Panc1 (cell line): ENCODE data around the gene ASCC1. TPM values are rescaled to one million over a fixed set of nuclear protein-coding genes. Genes with fewer than 3 reads are reported as not detected.

ENCODE experiments used
- ATAC-seq: fragments of 200-7000 bp; cut with Tn5 transposase; 2 replicates; pipeline ENCODE4 v1.9.1; 2020; ENCODE audit warnings: mild to moderate bottlenecking, moderate library complexity
- BruUV-seq: library from RNA; stranded (reverse); fragments of 400-500 nt; replicated peaks from 2 replicates; lab custom pipeline; 2021; lab: Mats Ljungman, UMichigan
- CTCF ChIA-PET: fragments of 300-600 bp; sonication (Branson Sonifier 250); formaldehyde crosslinking; loops from one replicate; lab custom pipeline; 2022; ENCODE audit warnings: antibody characterized with exemption; lab: Charles Lee
- POLR2A ChIA-PET: fragments of 300-600 bp; sonication (Branson Sonifier 250); formaldehyde crosslinking; loops from one replicate; lab custom pipeline; 2022; ENCODE audit warnings: antibody characterized with exemption; lab: Charles Lee
- DNase-seq: peaks from one replicate; pipeline ENCODE4 v3.0.0-alpha.2; 2010; ENCODE audit warnings: low read depth, low spot score
- H3K27ac ChIP-seq: 2 replicates; pipeline ENCODE4 v1.5.1; 2011; ENCODE audit warnings: mild to moderate bottlenecking, low read length, inconsistent platforms
- H3K27me3 ChIP-seq: fragments of 200-500 bp; sonication (Bioruptor generic); 2 replicates; pipeline ENCODE4 v1.6.0; 2014; ENCODE audit warnings: low read length, inconsistent platforms; ENCODE audit not compliant: control insufficient read depth, insufficient read depth
- H3K36me3 ChIP-seq: fragments of 200-500 bp; sonication (Bioruptor generic); 2 replicates; pipeline ENCODE4 v1.5.1; 2014; ENCODE audit warnings: inconsistent platforms, mild to moderate bottlenecking, low read length, moderate library complexity; ENCODE audit not compliant: control insufficient read depth, insufficient read depth
- H3K4me1 ChIP-seq: 2 replicates; pipeline ENCODE4 v1.5.1; 2011; ENCODE audit warnings: inconsistent platforms, mild to moderate bottlenecking, low read length, moderate library complexity; ENCODE audit not compliant: control insufficient read depth, insufficient read depth
- H3K4me3 ChIP-seq, 2 experiments: 2 replicates each; pipeline ENCODE4 v1.5.1; 2011 to 2012; ENCODE audit warnings: low read depth in 2 of 2, low read length in 2 of 2, mild to moderate bottlenecking in 2 of 2, inconsistent platforms in 1 of 2, moderate library complexity in 1 of 2
- H3K9me3 ChIP-seq: fragments of 200-500 bp; sonication (Bioruptor generic); 2 replicates; pipeline ENCODE4 v1.5.1; 2014; ENCODE audit warnings: low read depth, mild to moderate bottlenecking, inconsistent platforms, low read length, moderate library complexity; ENCODE audit not compliant: control insufficient read depth, insufficient read depth
- CTCF ChIP-seq: fragments of 450-650 bp; IDR thresholded peaks from 2 replicates; pipeline ENCODE4 v1.5.1; 2017; ENCODE audit warnings: mild to moderate bottlenecking
- POLR2AphosphoS5 ChIP-seq: IDR thresholded peaks from 2 replicates; pipeline ENCODE4 v1.6.1; 2012; ENCODE audit warnings: mild to moderate bottlenecking, low read depth, low read length, moderate library complexity
- REST ChIP-seq, 2 experiments: IDR thresholded peaks; 2 replicates each; pipeline ENCODE4 v1.6.1; 2011 to 2012; ENCODE audit warnings: low read depth in 2 of 2, control low read depth in 1 of 2, low read length in 1 of 2, mild to moderate bottlenecking in 1 of 2, moderate library complexity in 1 of 2; ENCODE audit not compliant: insufficient read depth in 1 of 2
- SIN3A ChIP-seq: IDR thresholded peaks from 2 replicates; pipeline ENCODE4 v1.6.1; 2012; ENCODE audit warnings: low read depth, mild to moderate bottlenecking, low read length, moderate library complexity, borderline replicate concordance; ENCODE audit not compliant: insufficient read depth
- TCF7L2 ChIP-seq: IDR thresholded peaks from 2 replicates; pipeline ENCODE4 v1.6.1; 2011; ENCODE audit warnings: mild to moderate bottlenecking, low read depth, low read length, inconsistent platforms
- in situ Hi-C: cut with HindIII; loops from 2 replicates; pipeline ENCODE4 v1.10.0; 2016; ENCODE audit warnings: low sequenced_read_pairs, low pct_unique_long_range_greater_than_20kb
- intact Hi-C: fragments of 100-400 bp; cut with micrococcal nuclease; formaldehyde crosslinking; loops from one replicate; pipeline ENCODE4 v1.10.0; 2022; ENCODE audit not compliant: unreplicated experiment
- total RNA-seq: library from RNA; stranded (reverse); gene quantifications from one replicate; pipeline ENCODE4 v1.2.1, GENCODE V29; 2021; ENCODE audit not compliant: unreplicated experiment

ASCC1 gene
- total RNA-seq, 1 experiment from 2014 or later, result 114 TPM

GRCh38 chr10:72094574-72094973, 121.5 kb downstream of the ASCC1 start:
- peaks cover 43% of the 10 kb centered on the region for H3K4me1 ChIP-seq

GRCh38 chr10:72093450-72093849, 122.6 kb downstream of the ASCC1 start:
- CTCF ChIA-PET, result no interaction called here
- DNase-seq, result no peak
- H3K27ac ChIP-seq, result peak overlapping the region; percentile 58; the same call in 1 of the 2 replicates
- intact Hi-C loops (no loop called here), in situ Hi-C loops (no loop called here)
- no peaks in the 10 kb centered on the region for H3K9me3 ChIP-seq
- TF ChIP-seq REST (IDR thresholded peaks at IDR 0.05; ENCODE audit: insufficient read depth in 1 of 2, low read depth in 2 of 2, low read length in 1 of 2), result no peak
- no peak for TF ChIP-seq SIN3A
- TF ChIP-seq TCF7L2, result no peak
- no TSS peak for BruUV-seq
- no peak for ATAC-seq
- H3K4me3 ChIP-seq, result no peak overlapping the region
- H3K4me1 ChIP-seq, result peaks cover 35% of the 10 kb centered on the region
- POLR2A ChIA-PET, result interaction anchor here (0.8 to 1.1 kb wide), 2 partner anchors 14 to 45 kb away, joined by 3 to 12 read pairs; no protein-coding TSS in a partner anchor
- no peaks in the 10 kb centered on the region for H3K27me3 ChIP-seq
- H3K36me3 ChIP-seq, result peaks cover 2% of the 10 kb centered on the region; the same call in 1 of the 2 replicates

More at GRCh38 chr10:72094574-72094973, 121.5 kb downstream of the ASCC1 start:
- intact Hi-C loops (no loop called here), in situ Hi-C loops (no loop called here)
- Histone ChIP-seq H3K27ac (peak overlapping the region; percentile 58; the same call in 1 of the 2 replicates), H3K36me3 (peaks cover 2% of the 10 kb centered on the region; the same call in 1 of the 2 replicates), H3K9me3 (no peaks in the 10 kb centered on the region), H3K27me3 (no peaks in the 10 kb centered on the region), H3K4me3 (no peak overlapping the region)
- no peak for ATAC-seq
- BruUV-seq, result no TSS peak
- no peak for TF ChIP-seq REST (IDR thresholded peaks at IDR 0.05; ENCODE audit: insufficient read depth in 1 of 2, low read depth in 2 of 2, low read length in 1 of 2)
- TF ChIP-seq SIN3A, result no peak
- no peak for TF ChIP-seq CTCF
- TF ChIP-seq POLR2AphosphoS5, result no peak
- TF ChIP-seq TCF7L2, result no peak
- ChIA-PET POLR2A (interaction anchor here (0.6 to 1.1 kb wide), 2 partner anchors 46 to 172 kb away, joined by 4 to 12 read pairs; no protein-coding TSS in a partner anchor), CTCF (interaction anchor here (0.6 kb wide), 1 partner anchor 246 kb away, joined by 3 read pairs; no protein-coding TSS in a partner anchor)
- DNase-seq, result no peak
